ENCODE measurements around the gene NDUFV3. TPM values are rescaled to one million over a fixed set of nuclear protein-coding genes. Genes with fewer than 3 reads are reported as not detected.
"Not testable (repeated sequence)": the region's sequence is repeated elsewhere in the genome, so short reads cannot be mapped to it uniquely, and the experiment has no call there.

NDUFV3 gene
- polyA plus RNA-seq, 1 donor from 2014 or later, result 17.4 TPM

GRCh38 chr21:42932378-42933136 is 39.4 kb downstream of the NDUFV3 start:
- H3K4me3 Mint-ChIP-seq, result peak overlapping the region in 1 of 4 donors; percentile 43
- peaks cover 9 to 14% (median 12%) of the 10 kb centered on the region in 3 donors for H3K4me1 Mint-ChIP-seq
- not testable (repeated sequence) for H3K27me3 Mint-ChIP-seq, H3K27ac Mint-ChIP-seq, H3K36me3 Mint-ChIP-seq, H3K9me3 Mint-ChIP-seq

GRCh38 chr21:42933137-42933970 is 40.2 kb downstream of the NDUFV3 start:
- not testable (repeated sequence) for H3K27ac Mint-ChIP-seq, H3K36me3 Mint-ChIP-seq, H3K9me3 Mint-ChIP-seq, H3K27me3 Mint-ChIP-seq
- Mint-ChIP-seq H3K4me1 (peaks cover 9 to 17% (median 14%) of the 10 kb centered on the region in 3 donors), H3K4me3 (peak overlapping the region in 1 of 4 donors; percentile 43)

GRCh38 chr21:42933973-42934372 is 40.9 kb downstream of the NDUFV3 start:
- H3K27ac Mint-ChIP-seq, H3K27me3 Mint-ChIP-seq, H3K4me3 Mint-ChIP-seq, H3K9me3 Mint-ChIP-seq, H3K36me3 Mint-ChIP-seq: not testable (repeated sequence)
- peaks cover 9 to 17% (median 14%) of the 10 kb centered on the region in 3 donors for H3K4me1 Mint-ChIP-seq

GRCh38 chr21:42936360-42936759 is 43.3 kb downstream of the NDUFV3 start:
- not testable (repeated sequence) for H3K4me3 Mint-ChIP-seq, H3K9me3 Mint-ChIP-seq, H3K36me3 Mint-ChIP-seq, H3K27me3 Mint-ChIP-seq
- Mint-ChIP-seq H3K4me1 (peaks cover 9 to 17% (median 16%) of the 10 kb centered on the region in 3 donors), H3K27ac (peak overlapping the region in 1 of 3 donors; percentile 28)

GRCh38 chr21:42937034-42937940 is 44.2 kb downstream of the NDUFV3 start:
- peak overlapping the region; percentile 1 to 80 (median 11) for H3K27ac Mint-ChIP-seq
- not testable (repeated sequence) for H3K9me3 Mint-ChIP-seq, H3K36me3 Mint-ChIP-seq, H3K27me3 Mint-ChIP-seq
- peak overlapping the region in 1 of 4 donors; percentile 19 for H3K4me3 Mint-ChIP-seq
- H3K4me1 Mint-ChIP-seq, result peaks cover 9 to 17% (median 16%) of the 10 kb centered on the region in 3 donors

GRCh38 chr21:42937960-42938605 is 45.0 kb downstream of the NDUFV3 start:
- Mint-ChIP-seq H3K4me3 (no peak overlapping the region), H3K27me3 (no peaks in the 10 kb centered on the region), H3K9me3 (no peaks in the 10 kb centered on the region), H3K4me1 (peaks cover 9 to 16% (median 13%) of the 10 kb centered on the region in 3 donors), H3K36me3 (peaks cover 4% of the 10 kb centered on the region), H3K27ac (peak overlapping the region in 1 of 3 donors; percentile 1)

- H3K4me3 Mint-ChIP-seq, H3K36me3 Mint-ChIP-seq, H3K9me3 Mint-ChIP-seq, H3K27me3 Mint-ChIP-seq, H3K27ac Mint-ChIP-seq: not testable (repeated sequence)
- peaks cover 9 to 16% (median 13%) of the 10 kb centered on the region in 3 donors for H3K4me1 Mint-ChIP-seq
Measured at GRCh38 chr21:42938606-42938995, 45.5 kb downstream of the NDUFV3 start.

- H3K4me3 Mint-ChIP-seq, result no peak overlapping the region
- peaks cover 9 to 16% (median 13%) of the 10 kb centered on the region in 3 donors for H3K4me1 Mint-ChIP-seq
- H3K36me3 Mint-ChIP-seq, result peaks cover 4% of the 10 kb centered on the region
- H3K9me3 Mint-ChIP-seq, result no peaks in the 10 kb centered on the region
- H3K27me3 Mint-ChIP-seq, result no peaks in the 10 kb centered on the region
- H3K27ac Mint-ChIP-seq, result peak overlapping the region in 1 of 3 donors; percentile 12
Measured at GRCh38 chr21:42939582-42940413, 46.7 kb downstream of the NDUFV3 start.

GRCh38 chr21:42941696-42942085 is 48.6 kb downstream of the NDUFV3 start:
- no peaks in the 10 kb centered on the region for H3K9me3 Mint-ChIP-seq
- H3K27ac Mint-ChIP-seq, result no peak overlapping the region
- no peaks in the 10 kb centered on the region for H3K27me3 Mint-ChIP-seq
- H3K36me3 Mint-ChIP-seq, result peaks cover 4% of the 10 kb centered on the region
- no peak overlapping the region for H3K4me3 Mint-ChIP-seq
- peaks cover 8 to 12% (median 12%) of the 10 kb centered on the region in 3 donors for H3K4me1 Mint-ChIP-seq

- peaks cover 4% of the 10 kb centered on the region for H3K36me3 Mint-ChIP-seq
- H3K27ac Mint-ChIP-seq, result no peak overlapping the region
- peaks cover 3 to 7% (median 6%) of the 10 kb centered on the region in 3 donors for H3K4me1 Mint-ChIP-seq
- no peaks in the 10 kb centered on the region for H3K27me3 Mint-ChIP-seq
- H3K4me3 Mint-ChIP-seq, result no peak overlapping the region
- H3K9me3 Mint-ChIP-seq, result no peaks in the 10 kb centered on the region
Measured at GRCh38 chr21:42942244-42942643, 49.1 kb downstream of the NDUFV3 start.

- peak overlapping the region in 1 of 4 donors; percentile 82 for H3K4me3 Mint-ChIP-seq
- H3K36me3 Mint-ChIP-seq, H3K27me3 Mint-ChIP-seq, H3K27ac Mint-ChIP-seq, H3K4me1 Mint-ChIP-seq: not testable (repeated sequence)
- H3K9me3 Mint-ChIP-seq, result peaks cover 2 to 17% (median 2%) of the 10 kb centered on the region in 3 donors
Measured at GRCh38 chr21:42949094-42949755, 56.1 kb downstream of the NDUFV3 start.

GRCh38 chr21:42951193-42951592 is 58.1 kb downstream of the NDUFV3 start:
- not testable (repeated sequence) for H3K4me1 Mint-ChIP-seq, H3K36me3 Mint-ChIP-seq, H3K27ac Mint-ChIP-seq, H3K27me3 Mint-ChIP-seq, H3K4me3 Mint-ChIP-seq
- peaks cover 2 to 17% (median 2%) of the 10 kb centered on the region in 3 donors for H3K9me3 Mint-ChIP-seq
